Lung (tissue), 12 donors: Measurements from ENCODE around the gene OR6C6. TPM values are rescaled to one million over a fixed set of nuclear protein-coding genes. Genes with fewer than 3 reads are reported as not detected.

Experiments
- ATAC-seq: fragments of 200-7000 bp; cut with Tn5 transposase; one replicate; pipeline ENCODE4 v1.9.1; 2020; ENCODE audit warnings: moderate number of reproducible peaks; ENCODE audit not compliant: insufficient read depth, low FRiP score
- DNase-seq, 3 donors: peaks; one replicate each; pipeline ENCODE4 v3.0.0-alpha.2; 2013 to 2017
- H3K27ac ChIP-seq, 2 donors: one replicate each; pipeline ENCODE4 v1.5.1; 2013; ENCODE audit warnings: mild to moderate bottlenecking in 2 of 2, moderate library complexity in 2 of 2, control low read depth in 1 of 2, inconsistent platforms in 1 of 2, low read depth in 1 of 2, low read length in 1 of 2
- H3K27me3 ChIP-seq, 3 donors: one replicate each; pipeline ENCODE4 v1.5.1; 2013; ENCODE audit warnings: low read length in 2 of 3; ENCODE audit not compliant: control insufficient read depth in 3 of 3, insufficient read depth in 3 of 3
- H3K36me3 ChIP-seq, 4 donors: one replicate each; pipeline ENCODE4 v1.5.1; 2013; ENCODE audit warnings: low read length in 4 of 4, mild to moderate bottlenecking in 1 of 4, moderate library complexity in 1 of 4; ENCODE audit not compliant: control insufficient read depth in 4 of 4, insufficient read depth in 4 of 4
- H3K4me1 ChIP-seq, 5 donors: one replicate each; pipeline ENCODE4 v1.5.1; 2013; ENCODE audit warnings: low read length in 5 of 5, mild to moderate bottlenecking in 2 of 5, moderate library complexity in 1 of 5; ENCODE audit not compliant: control insufficient read depth in 5 of 5, insufficient read depth in 5 of 5
- H3K4me3 ChIP-seq: one replicate; pipeline ENCODE4 v1.5.1; 2013; ENCODE audit warnings: mild to moderate bottlenecking, control low read depth, moderate library complexity
- H3K9ac ChIP-seq, 2 donors: one replicate each; pipeline ENCODE4 v1.5.1; 2013; ENCODE audit warnings: low read length in 2 of 2, control low read depth in 1 of 2; ENCODE audit not compliant: insufficient read depth in 1 of 2
- H3K9me3 ChIP-seq, 4 donors: one replicate each; pipeline ENCODE4 v1.5.1; 2013; ENCODE audit warnings: low read length in 3 of 4, mild to moderate bottlenecking in 1 of 4, moderate library complexity in 1 of 4; ENCODE audit not compliant: control insufficient read depth in 4 of 4, insufficient read depth in 3 of 4
- WGBS, 2 donors: extraction: QIAGEN DNeasy Blood & Tissue Kit; methylation state at CpG; one replicate each; pipeline ENCODE4 v1.1.7; 2013; 5-methylcytosine and 5-hydroxymethylcytosine counted together
- polyA plus RNA-seq, 2 donors: library from polyadenylated mRNA; stranded (reverse); fragments of 200-250 nt; gene quantifications; one replicate each; pipeline ENCODE4 v1.2.1, GENCODE V29; 2013
- total RNA-seq, 2 donors: library from RNA; depleted of rRNA in 1 of 2; stranded (reverse); fragments of >200 nt in 1 of 2; gene quantifications; one replicate each; pipeline ENCODE4 v1.2.1, GENCODE V29; 2014 to 2021
- TF ChIP-seq, protein P1 (sequence below): IDR thresholded peaks from 2 replicates; pipeline ENCODE4 v1.5.1; 2012; ENCODE audit warnings: mild to moderate bottlenecking; ENCODE audit errors: control extremely low read depth, extremely low read depth
- donor health status: control.
- donor health status: control.
- donor health status: Bipolar disorder and iron deficiency.
- donor health status: healthy.
- donor health status: DM: yes; HTN: yes; CAD: no.

The OR6C6 gene
- total and polyA plus RNA-seq, 4 donors, result not detected

DNA sequence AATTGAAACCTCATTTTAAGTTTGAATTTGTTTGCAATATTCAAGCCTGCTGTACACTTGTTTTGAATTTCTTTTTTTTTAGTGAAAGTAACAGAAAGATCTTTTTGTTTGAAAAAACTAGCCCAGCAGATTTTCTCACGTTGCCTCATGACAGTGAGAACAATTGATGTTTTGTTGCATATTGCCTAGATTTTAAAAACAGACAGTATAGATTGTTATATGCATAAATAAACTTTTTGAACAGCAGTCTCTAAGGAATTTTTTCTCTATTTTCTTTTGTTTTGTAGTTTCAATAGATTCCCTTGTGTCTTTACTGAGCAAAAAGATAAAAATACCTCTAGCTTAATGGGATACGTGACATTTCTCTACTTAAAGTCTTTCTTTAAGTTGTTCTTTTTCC lies 15.4 kb downstream of the OR6C6 start:
- Histone ChIP-seq H3K27me3 (no peaks in the 10 kb centered on the region), H3K36me3 (no peaks in the 10 kb centered on the region), H3K9ac (no peak overlapping the region), H3K9me3 (peaks cover 0 to 5% (median 1%) of the 10 kb centered on the region in 4 donors), H3K27ac (no peak overlapping the region), H3K4me1 (no peaks in the 10 kb centered on the region), H3K4me3 (no peak overlapping the region)
- TF ChIP-seq, protein P1, sequence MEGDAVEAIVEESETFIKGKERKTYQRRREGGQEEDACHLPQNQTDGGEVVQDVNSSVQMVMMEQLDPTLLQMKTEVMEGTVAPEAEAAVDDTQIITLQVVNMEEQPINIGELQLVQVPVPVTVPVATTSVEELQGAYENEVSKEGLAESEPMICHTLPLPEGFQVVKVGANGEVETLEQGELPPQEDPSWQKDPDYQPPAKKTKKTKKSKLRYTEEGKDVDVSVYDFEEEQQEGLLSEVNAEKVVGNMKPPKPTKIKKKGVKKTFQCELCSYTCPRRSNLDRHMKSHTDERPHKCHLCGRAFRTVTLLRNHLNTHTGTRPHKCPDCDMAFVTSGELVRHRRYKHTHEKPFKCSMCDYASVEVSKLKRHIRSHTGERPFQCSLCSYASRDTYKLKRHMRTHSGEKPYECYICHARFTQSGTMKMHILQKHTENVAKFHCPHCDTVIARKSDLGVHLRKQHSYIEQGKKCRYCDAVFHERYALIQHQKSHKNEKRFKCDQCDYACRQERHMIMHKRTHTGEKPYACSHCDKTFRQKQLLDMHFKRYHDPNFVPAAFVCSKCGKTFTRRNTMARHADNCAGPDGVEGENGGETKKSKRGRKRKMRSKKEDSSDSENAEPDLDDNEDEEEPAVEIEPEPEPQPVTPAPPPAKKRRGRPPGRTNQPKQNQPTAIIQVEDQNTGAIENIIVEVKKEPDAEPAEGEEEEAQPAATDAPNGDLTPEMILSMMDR, result no peak
- 72 to 74% methylated on average over 2 of the region's 2 CpGs for WGBS, 2 donors
- DNase-seq (no peak), ATAC-seq (no peak)

DNA sequence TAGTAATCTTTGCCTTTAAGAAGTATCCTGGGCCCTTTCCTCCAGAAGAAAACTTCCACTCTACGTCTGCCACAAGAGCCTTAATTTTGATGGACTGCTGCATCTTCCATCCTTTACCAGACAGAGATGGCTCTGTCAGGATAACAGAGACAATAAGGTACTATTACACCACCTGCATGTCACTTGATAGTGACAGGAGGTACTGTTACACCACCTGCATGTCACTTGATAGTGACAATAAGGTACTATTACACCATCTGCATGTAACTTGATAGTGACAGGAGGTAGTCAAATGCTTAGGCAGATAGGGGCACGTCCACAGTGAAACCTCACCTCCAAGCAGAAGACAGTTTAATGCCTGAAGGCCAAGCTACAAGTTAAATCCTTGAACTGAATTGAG lies 38.1 kb downstream of the OR6C6 start:
- no peak for DNase-seq
- Histone ChIP-seq H3K9me3 (no peaks in the 10 kb centered on the region), H3K4me1 (peaks cover 0 to 11% (median 0%) of the 10 kb centered on the region in 5 donors), H3K36me3 (no peaks in the 10 kb centered on the region), H3K4me3 (no peak overlapping the region), H3K27ac (no peak overlapping the region), H3K9ac (no peak overlapping the region), H3K27me3 (no peaks in the 10 kb centered on the region)
- WGBS, 2 donors, result 79 to 89% methylated on average over 2 of the region's 2 CpGs
- TF ChIP-seq, protein P1, result no peak
- ATAC-seq, result no peak

DNA sequence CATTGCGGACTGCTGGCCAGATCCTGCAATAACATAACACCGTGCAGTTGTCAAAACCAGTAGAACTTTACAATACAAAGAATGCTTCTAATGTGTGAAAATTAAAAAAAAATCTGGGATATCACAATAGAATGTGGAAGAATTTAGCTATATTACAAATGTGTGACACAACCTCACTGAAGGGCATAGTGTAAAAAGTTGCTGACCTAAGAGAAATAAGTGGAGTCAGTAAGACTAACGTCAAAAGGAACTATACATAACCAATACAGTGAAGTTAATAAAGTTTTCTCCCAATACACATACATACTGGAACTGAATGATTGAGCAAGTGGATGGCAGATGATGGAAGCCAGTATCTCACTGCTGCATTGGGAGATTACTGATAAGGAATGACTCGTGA lies 39.5 kb downstream of the OR6C6 start:
- no peak overlapping the region for H3K4me3 ChIP-seq
- no peaks in the 10 kb centered on the region for H3K27me3 ChIP-seq
- no peaks in the 10 kb centered on the region for H3K9me3 ChIP-seq
- H3K9ac ChIP-seq, result no peak overlapping the region
- no peaks in the 10 kb centered on the region for H3K36me3 ChIP-seq
- DNase-seq (no peak), ATAC-seq (no peak)
- WGBS, 2 donors, result 91 to 97% methylated on average over 4 of the region's 4 CpGs
- no peak overlapping the region for H3K27ac ChIP-seq
- peaks cover 0 to 11% (median 0%) of the 10 kb centered on the region in 5 donors for H3K4me1 ChIP-seq
- TF ChIP-seq, protein P1, result no peak

DNA sequence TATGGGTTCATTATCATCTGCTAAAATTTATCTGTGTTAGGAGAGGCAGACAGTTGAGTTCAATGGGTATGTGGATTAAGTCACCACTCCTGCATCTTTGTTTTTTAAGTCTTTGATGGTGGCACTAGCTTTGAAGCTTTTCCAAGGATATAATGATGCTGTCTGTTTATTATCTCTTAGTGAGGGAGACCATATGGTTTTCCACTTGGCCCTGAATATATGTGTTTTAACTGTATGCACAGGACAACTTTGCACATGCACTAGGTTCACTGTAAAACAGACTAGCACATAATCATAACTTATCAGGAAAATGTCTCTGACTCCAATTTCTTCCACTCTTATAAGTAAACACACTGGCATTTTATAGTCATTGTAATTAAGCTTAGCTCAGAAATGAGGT lies 43.1 kb downstream of the OR6C6 start:
- H3K4me1 ChIP-seq, result peaks cover 0 to 19% (median 0%) of the 10 kb centered on the region in 5 donors
- ATAC-seq (no peak), DNase-seq (peak in 2 of 3 donors; percentile 85 to 89)
- no peaks in the 10 kb centered on the region for H3K36me3 ChIP-seq
- H3K27me3 ChIP-seq, result no peaks in the 10 kb centered on the region
- no peak overlapping the region for H3K4me3 ChIP-seq
- no peak overlapping the region for H3K27ac ChIP-seq
- TF ChIP-seq, protein P1, result no peak
- no peaks in the 10 kb centered on the region for H3K9me3 ChIP-seq
- no peak overlapping the region for H3K9ac ChIP-seq
